PC-3 (cell line): ENCODE measurements around the gene CCDC82. TPM values are rescaled to one million over a fixed set of nuclear protein-coding genes. Genes with fewer than 3 reads are reported as not detected.

ENCODE experiments used
- ATAC-seq: fragments of 200-7000 bp; cut with Tn5 transposase; 2 replicates; pipeline ENCODE4 v1.9.1; 2020; ENCODE audit warnings: mild to moderate bottlenecking, moderate library complexity
- BruUV-seq: library from RNA; stranded (reverse); fragments of 400-500 nt; replicated peaks from 2 replicates; lab custom pipeline; 2021; lab: Mats Ljungman, UMichigan
- CTCF ChIA-PET: fragments of 300-600 bp; sonication (Branson Sonifier 250); formaldehyde crosslinking; loops from one replicate; lab custom pipeline; 2022; ENCODE audit warnings: antibody characterized with exemption; lab: Charles Lee
- POLR2A ChIA-PET: fragments of 300-600 bp; sonication (Branson Sonifier 250); formaldehyde crosslinking; loops from one replicate; lab custom pipeline; 2022; ENCODE audit warnings: antibody characterized with exemption; ENCODE audit not compliant: unreplicated experiment; lab: Charles Lee
- DNase-seq: peaks from one replicate; pipeline ENCODE4 v3.0.0-alpha.2; 2015
- H2AFZ ChIP-seq: fragments of 300-600 bp; sonication (generic); 2 replicates; pipeline ENCODE4 v1.6.0; 2016; ENCODE audit warnings: antibody characterized with exemption, low read length
- H3F3A ChIP-seq: fragments of 300-600 bp; sonication (generic); one replicate; pipeline ENCODE4 v1.6.0; 2017; ENCODE audit warnings: antibody characterized with exemption, low read length, control low read depth, mild to moderate bottlenecking; ENCODE audit not compliant: unreplicated experiment
- H3K27ac ChIP-seq: fragments of 300-600 bp; sonication (generic); 2 replicates; pipeline ENCODE4 v1.5.1; 2016; ENCODE audit warnings: mild to moderate bottlenecking, low read length
- H3K27me3 ChIP-seq: fragments of 300-600 bp; sonication (generic); 2 replicates; pipeline ENCODE4 v1.6.1; 2016; ENCODE audit warnings: low read length, mixed read lengths
- H3K36me3 ChIP-seq: fragments of 300-600 bp; sonication (generic); 2 replicates; pipeline ENCODE4 v1.6.1; 2016; ENCODE audit warnings: low read depth, mixed run types, low read length, mixed read lengths
- H3K4me1 ChIP-seq: fragments of 300-600 bp; sonication (generic); 2 replicates; pipeline ENCODE4 v1.5.1; 2016; ENCODE audit warnings: low read length; ENCODE audit not compliant: insufficient read depth
- H3K4me2 ChIP-seq: fragments of 300-600 bp; sonication (generic); 2 replicates; pipeline ENCODE4 v1.6.0; 2016; ENCODE audit warnings: low read length
- H3K4me3 ChIP-seq: fragments of 300-600 bp; sonication (generic); 2 replicates; pipeline ENCODE4 v1.5.1; 2016; ENCODE audit warnings: mild to moderate bottlenecking, low read length, mixed read lengths
- H3K79me2 ChIP-seq: fragments of 300-600 bp; sonication (generic); 2 replicates; pipeline ENCODE4 v1.6.1; 2017; ENCODE audit warnings: low read length, mixed read lengths
- H3K9ac ChIP-seq: fragments of 300-600 bp; sonication (generic); 2 replicates; pipeline ENCODE4 v1.6.0; 2016; ENCODE audit warnings: mild to moderate bottlenecking, low read length
- H3K9me2 ChIP-seq: fragments of 300-600 bp; sonication (generic); replicated peaks from 2 replicates; pipeline ENCODE4 v1.6.1; 2016; ENCODE audit warnings: mixed run types, low read length, mixed read lengths
- H3K9me3 ChIP-seq: fragments of 300-600 bp; sonication (generic); 2 replicates; pipeline ENCODE4 v1.6.1; 2016; ENCODE audit warnings: low read length, mixed read lengths
- H4K20me1 ChIP-seq: fragments of 300-600 bp; sonication (generic); 2 replicates; pipeline ENCODE4 v1.6.1; 2016; ENCODE audit warnings: low read length, mixed read lengths
- CTCF ChIP-seq: fragments of 300-600 bp; sonication (generic); conservative IDR thresholded peaks from 2 replicates; pipeline ENCODE4 v1.5.1; 2017; ENCODE audit warnings: antibody characterized with exemption, low read depth, mild to moderate bottlenecking, low read length
- EZH2 ChIP-seq: fragments of 300-600 bp; sonication (generic); IDR thresholded peaks from one replicate; pipeline ENCODE4 v1.6.1; 2017; ENCODE audit warnings: antibody characterized with exemption, mild to moderate bottlenecking, low read length; ENCODE audit not compliant: unreplicated experiment
- EZH2phosphoT487 ChIP-seq: fragments of 300-600 bp; sonication (generic); IDR thresholded peaks from 2 replicates; pipeline ENCODE4 v1.6.1; 2018; ENCODE audit warnings: mild to moderate bottlenecking, antibody characterized with exemption, low read length, borderline replicate concordance
- intact Hi-C: fragments of 100-400 bp; cut with micrococcal nuclease; formaldehyde crosslinking; loops from 2 replicates; pipeline ENCODE4 v1.9.0; 2023
- total RNA-seq: library from RNA; depleted of rRNA; stranded (reverse); fragments of >200 nt; gene quantifications from 2 replicates; pipeline ENCODE4 v1.2.3, GENCODE V29; 2014

Gene CCDC82
- total RNA-seq, 1 experiment from 2014 or later = 13.5 TPM

- no peaks in the 10 kb centered on the region for H3K27me3 ChIP-seq
- no peak overlapping the region for H2AFZ ChIP-seq
- no peak for ATAC-seq
- POLR2A ChIA-PET = interaction anchor here (0.5 kb wide), 1 partner anchor 14 kb away, joined by 5 read pairs; no protein-coding TSS in a partner anchor
- BruUV-seq = no TSS peak
- intact Hi-C loops = no loop called here
- H3F3A ChIP-seq = no peaks in the 10 kb centered on the region
- CTCF ChIA-PET = no interaction called here
- H3K79me2 ChIP-seq = no peaks in the 10 kb centered on the region
- H3K4me1 ChIP-seq = no peaks in the 10 kb centered on the region
- H4K20me1 ChIP-seq = no peaks in the 10 kb centered on the region
- no peaks in the 10 kb centered on the region for H3K9me2 ChIP-seq
- no peak for TF ChIP-seq CTCF
- TF ChIP-seq EZH2phosphoT487 = no peak
- TF ChIP-seq EZH2 = no peak
- H3K36me3 ChIP-seq = peaks cover 4% of the 10 kb centered on the region; the same call in 1 of the 2 replicates
- no peaks in the 10 kb centered on the region for H3K9me3 ChIP-seq
- no peak overlapping the region for H3K27ac ChIP-seq
- H3K4me2 ChIP-seq = no peak overlapping the region
- no peak for DNase-seq
- no peak overlapping the region for H3K4me3 ChIP-seq
- no peak overlapping the region for H3K9ac ChIP-seq
Measured at GRCh38 chr11:96361778-96362177, 27.9 kb downstream of the CCDC82 start.

DNA sequence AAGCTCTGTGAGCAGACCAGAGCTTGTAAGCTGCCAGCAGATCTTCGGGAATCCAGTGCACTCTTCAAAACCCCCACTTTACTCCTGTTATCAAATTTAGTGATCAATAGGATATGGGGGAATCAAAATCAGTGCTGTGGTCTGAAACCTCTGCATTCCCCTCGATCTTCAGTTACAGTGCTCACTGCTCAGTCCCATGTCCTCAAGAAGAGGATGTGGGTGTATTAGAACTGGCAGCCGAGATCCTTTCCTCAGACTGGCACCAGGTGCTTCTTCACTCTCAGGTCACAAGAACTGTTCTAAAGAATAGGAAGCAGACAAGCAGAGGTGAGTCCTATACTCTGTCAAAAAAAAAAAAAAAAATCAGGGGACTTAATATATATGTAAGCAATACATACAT, 31.4 kb downstream of the CCDC82 start:
- ATAC-seq (no peak), DNase-seq (no peak)
- no peak overlapping the region for H2AFZ ChIP-seq
- no peak for TF ChIP-seq EZH2
- no peak for TF ChIP-seq CTCF
- TF ChIP-seq EZH2phosphoT487 = no peak
- H3K4me2 ChIP-seq = no peak overlapping the region
- no peaks in the 10 kb centered on the region for H3K9me2 ChIP-seq
- no peak overlapping the region for H3K9ac ChIP-seq
- no peaks in the 10 kb centered on the region for H3K27me3 ChIP-seq
- no TSS peak for BruUV-seq
- H3F3A ChIP-seq = no peaks in the 10 kb centered on the region
- intact Hi-C loops = no loop called here
- H3K4me3 ChIP-seq = no peak overlapping the region
- H3K36me3 ChIP-seq = peaks cover 4% of the 10 kb centered on the region; the same call in 1 of the 2 replicates
- H3K27ac ChIP-seq = no peak overlapping the region
- POLR2A ChIA-PET = no interaction called here
- H3K79me2 ChIP-seq = no peaks in the 10 kb centered on the region
- CTCF ChIA-PET = no interaction called here
- H3K9me3 ChIP-seq = no peaks in the 10 kb centered on the region
- H4K20me1 ChIP-seq = no peaks in the 10 kb centered on the region
- no peaks in the 10 kb centered on the region for H3K4me1 ChIP-seq

- H3K9me3 ChIP-seq = no peaks in the 10 kb centered on the region
- H3K79me2 ChIP-seq = no peaks in the 10 kb centered on the region
- no peak for ATAC-seq
- no peaks in the 10 kb centered on the region for H3K4me1 ChIP-seq
- no peaks in the 10 kb centered on the region for H3F3A ChIP-seq
- H3K27ac ChIP-seq = no peak overlapping the region
- H4K20me1 ChIP-seq = no peaks in the 10 kb centered on the region
- POLR2A ChIA-PET = no interaction called here
- intact Hi-C loops = no loop called here
- BruUV-seq = no TSS peak
- no peaks in the 10 kb centered on the region for H3K9me2 ChIP-seq
- H3K9ac ChIP-seq = no peak overlapping the region
- no peak overlapping the region for H2AFZ ChIP-seq
- no peaks in the 10 kb centered on the region for H3K27me3 ChIP-seq
- no peak for DNase-seq
- no peak overlapping the region for H3K4me3 ChIP-seq
- TF ChIP-seq CTCF (no peak), EZH2 (no peak), EZH2phosphoT487 (no peak)
- no peak overlapping the region for H3K4me2 ChIP-seq
- CTCF ChIA-PET = no interaction called here
- H3K36me3 ChIP-seq = peaks cover 4% of the 10 kb centered on the region; the same call in 1 of the 2 replicates
Measured at GRCh38 chr11:96357794-96358193, 31.9 kb downstream of the CCDC82 start.
